Body of pancreas (tissue), 4 donors: ENCODE measurements around the gene APC2. TPM values are rescaled to one million over a fixed set of nuclear protein-coding genes. Genes with fewer than 3 reads are reported as not detected.

Experiments
- ATAC-seq: fragments of 150-250 bp; one replicate; pipeline ENCODE4 v1.9.1; 2016
- DNase-seq, 4 donors: peaks; one replicate each; pipeline ENCODE4 v3.0.0-alpha.2; 2019
- H3K27ac ChIP-seq, 4 donors: fragments of 200-600 bp; sonication (generic); 1 replicate in 3 of 4; 2 replicates in 1 of 4; pipeline versions ENCODE4 v1.5.1 to v1.6.1; 2016 to 2019; ENCODE audit warnings: mild to moderate bottlenecking in 1 of 4, mixed read lengths in 1 of 4, moderate library complexity in 1 of 4
- H3K27me3 ChIP-seq, 2 donors: fragments of 200-600 bp; sonication (generic); one replicate each; pipeline ENCODE4 v1.6.0; 2016; ENCODE audit warnings: mild to moderate bottlenecking in 1 of 2
- H3K36me3 ChIP-seq, 2 donors: fragments of 200-600 bp; sonication (generic); replicated peaks in 1 of 2; 2 replicates each; pipeline ENCODE4 v1.5.1; 2016; ENCODE audit warnings: low read depth in 2 of 2; ENCODE audit not compliant: insufficient read depth in 1 of 2
- H3K4me1 ChIP-seq: fragments of 200-600 bp; sonication (generic); one replicate; pipeline ENCODE4 v1.6.0; 2016
- H3K4me3 ChIP-seq, 2 donors: fragments of 200-600 bp; sonication (generic); 1 replicate in 1 of 2; 2 replicates in 1 of 2; pipeline ENCODE4 v1.5.1; 2016 to 2019
- H3K9me3 ChIP-seq, 3 donors: fragments of 200-600 bp; sonication (generic); 1 replicate in 2 of 3; 2 replicates in 1 of 3; pipeline ENCODE4 v1.5.1; 2016
- POLR2A ChIP-seq, 3 donors: fragments of 450-650 bp; IDR thresholded peaks; one replicate each; pipeline ENCODE4 v1.6.1; 2016; ENCODE audit warnings: antibody characterized with exemption in 3 of 3, mild to moderate bottlenecking in 2 of 3
- WGBS, 2 donors: methylation state at CpG; one replicate each; pipeline ENCODE4 v1.1.5; 2017; 5-methylcytosine and 5-hydroxymethylcytosine counted together
- intact Hi-C: fragments of 100-400 bp; cut with DNase I; formaldehyde crosslinking; loops from one replicate; pipeline ENCODE4 v1.15.1; 2023
- total RNA-seq, 2 donors: library from RNA; depleted of rRNA; stranded (reverse); fragments of >200 nt; gene quantifications; one replicate each; pipeline ENCODE4 v1.1.0, GENCODE V29; 2016
- TF ChIP-seq, protein P1 (sequence below), 7 experiments: fragments of 450-650 bp in 4 of 7; fragments of 200-600 bp in 3 of 7; sonication (generic) in 3 of 7; IDR thresholded peaks; one replicate each; pipeline ENCODE4 v1.5.1; 2016 to 2019; ENCODE audit warnings: antibody characterized with exemption in 7 of 7

APC2 gene
- total RNA-seq, 2 donors from 2014 or later: 0.26 TPM; not detected in 1

DNA sequence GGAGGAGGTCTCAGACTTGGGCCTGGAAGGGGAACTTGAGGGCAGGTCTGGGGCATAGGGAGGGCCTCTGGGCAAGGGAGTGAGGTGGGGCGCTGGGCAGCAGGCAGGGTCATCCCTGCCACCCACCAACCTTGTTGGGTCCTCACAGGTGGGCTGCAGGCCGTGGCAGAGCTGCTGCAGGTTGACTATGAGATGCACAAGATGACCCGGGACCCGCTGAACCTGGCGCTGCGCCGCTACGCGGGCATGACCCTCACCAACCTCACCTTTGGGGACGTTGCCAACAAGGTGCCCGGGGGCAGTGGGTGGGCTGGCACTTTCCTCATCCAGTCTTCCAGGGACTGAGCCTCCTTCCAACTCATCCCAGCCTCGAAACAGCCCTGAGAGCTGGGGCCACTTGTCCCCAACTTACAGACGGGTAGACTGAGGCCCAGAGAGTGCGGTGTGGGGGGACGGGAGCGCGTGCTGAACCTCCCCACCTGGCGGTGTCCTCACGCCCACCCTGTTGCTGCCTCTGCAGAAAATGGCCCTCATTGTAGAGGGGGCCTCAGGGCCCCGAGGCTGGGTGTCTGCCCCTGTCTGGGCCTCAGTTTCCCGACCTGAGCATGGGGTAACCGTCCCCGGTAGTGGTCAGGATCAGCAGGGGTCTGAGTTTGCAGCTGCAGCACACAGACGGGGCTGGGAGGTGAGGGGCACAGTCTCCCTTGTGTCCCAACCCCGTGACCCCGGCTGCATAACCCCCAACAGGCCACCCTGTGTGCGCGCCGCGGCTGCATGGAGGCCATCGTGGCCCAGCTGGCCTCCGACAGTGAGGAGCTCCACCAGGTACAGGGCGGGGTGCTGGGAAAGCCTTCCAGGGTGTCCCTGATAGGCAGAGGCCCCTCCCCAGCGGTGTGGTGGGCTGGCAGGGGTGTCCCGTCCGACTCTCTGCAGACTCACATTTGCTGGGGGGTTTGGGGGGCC lies 10.4 kb downstream of the APC2 start:
- no peaks in the 10 kb centered on the region for H3K36me3 ChIP-seq
- 88 to 89% methylated on average over 9 to 27 of the region's 36 CpGs for WGBS, 2 donors
- DNase-seq: no peak
- peaks cover 0 to 26% of the 10 kb centered on the region in 2 donors for H3K27me3 ChIP-seq
- ATAC-seq: no peak
- H3K4me3 ChIP-seq: no peak overlapping the region
- no peak overlapping the region for H3K27ac ChIP-seq
- intact Hi-C loops: no loop called here
- no peaks in the 10 kb centered on the region for H3K9me3 ChIP-seq
- H3K4me1 ChIP-seq: peaks cover 24% of the 10 kb centered on the region
- TF ChIP-seq, protein P1, sequence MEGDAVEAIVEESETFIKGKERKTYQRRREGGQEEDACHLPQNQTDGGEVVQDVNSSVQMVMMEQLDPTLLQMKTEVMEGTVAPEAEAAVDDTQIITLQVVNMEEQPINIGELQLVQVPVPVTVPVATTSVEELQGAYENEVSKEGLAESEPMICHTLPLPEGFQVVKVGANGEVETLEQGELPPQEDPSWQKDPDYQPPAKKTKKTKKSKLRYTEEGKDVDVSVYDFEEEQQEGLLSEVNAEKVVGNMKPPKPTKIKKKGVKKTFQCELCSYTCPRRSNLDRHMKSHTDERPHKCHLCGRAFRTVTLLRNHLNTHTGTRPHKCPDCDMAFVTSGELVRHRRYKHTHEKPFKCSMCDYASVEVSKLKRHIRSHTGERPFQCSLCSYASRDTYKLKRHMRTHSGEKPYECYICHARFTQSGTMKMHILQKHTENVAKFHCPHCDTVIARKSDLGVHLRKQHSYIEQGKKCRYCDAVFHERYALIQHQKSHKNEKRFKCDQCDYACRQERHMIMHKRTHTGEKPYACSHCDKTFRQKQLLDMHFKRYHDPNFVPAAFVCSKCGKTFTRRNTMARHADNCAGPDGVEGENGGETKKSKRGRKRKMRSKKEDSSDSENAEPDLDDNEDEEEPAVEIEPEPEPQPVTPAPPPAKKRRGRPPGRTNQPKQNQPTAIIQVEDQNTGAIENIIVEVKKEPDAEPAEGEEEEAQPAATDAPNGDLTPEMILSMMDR (IDR thresholded peaks at IDR 0.05): no peak
- TF ChIP-seq POLR2A (IDR thresholded peaks at IDR 0.05): no peak

DNA sequence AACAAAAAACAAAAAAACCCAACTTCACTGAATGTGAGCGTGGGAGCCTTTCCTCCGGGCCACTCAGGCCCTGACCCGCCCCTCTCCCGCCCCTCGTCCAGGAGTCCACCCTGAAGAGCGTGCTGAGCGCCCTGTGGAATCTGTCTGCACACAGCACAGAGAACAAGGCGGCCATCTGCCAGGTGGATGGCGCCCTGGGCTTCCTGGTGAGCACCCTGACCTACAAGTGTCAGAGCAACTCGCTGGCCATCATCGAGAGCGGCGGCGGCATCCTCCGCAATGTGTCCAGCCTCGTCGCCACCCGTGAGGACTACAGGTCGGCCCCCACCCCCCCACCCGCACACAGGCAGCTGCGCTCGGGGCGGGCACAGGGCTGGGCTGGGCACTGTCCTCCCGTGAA lies 11.9 kb downstream of the APC2 start:
- no peaks in the 10 kb centered on the region for H3K36me3 ChIP-seq
- DNase-seq: no peak
- no peak for TF ChIP-seq POLR2A (IDR thresholded peaks at IDR 0.05)
- TF ChIP-seq, protein P1 (IDR thresholded peaks at IDR 0.05): no peak
- H3K4me3 ChIP-seq: no peak overlapping the region
- H3K9me3 ChIP-seq: no peaks in the 10 kb centered on the region
- no peak for ATAC-seq
- H3K27me3 ChIP-seq: peaks cover 0 to 18% of the 10 kb centered on the region in 2 donors
- H3K27ac ChIP-seq: no peak overlapping the region
- WGBS, 2 donors: 93 to 94% methylated on average over 11 to 18 of the region's 24 CpGs
- intact Hi-C loops: no loop called here
- H3K4me1 ChIP-seq: peaks cover 22% of the 10 kb centered on the region

DNA sequence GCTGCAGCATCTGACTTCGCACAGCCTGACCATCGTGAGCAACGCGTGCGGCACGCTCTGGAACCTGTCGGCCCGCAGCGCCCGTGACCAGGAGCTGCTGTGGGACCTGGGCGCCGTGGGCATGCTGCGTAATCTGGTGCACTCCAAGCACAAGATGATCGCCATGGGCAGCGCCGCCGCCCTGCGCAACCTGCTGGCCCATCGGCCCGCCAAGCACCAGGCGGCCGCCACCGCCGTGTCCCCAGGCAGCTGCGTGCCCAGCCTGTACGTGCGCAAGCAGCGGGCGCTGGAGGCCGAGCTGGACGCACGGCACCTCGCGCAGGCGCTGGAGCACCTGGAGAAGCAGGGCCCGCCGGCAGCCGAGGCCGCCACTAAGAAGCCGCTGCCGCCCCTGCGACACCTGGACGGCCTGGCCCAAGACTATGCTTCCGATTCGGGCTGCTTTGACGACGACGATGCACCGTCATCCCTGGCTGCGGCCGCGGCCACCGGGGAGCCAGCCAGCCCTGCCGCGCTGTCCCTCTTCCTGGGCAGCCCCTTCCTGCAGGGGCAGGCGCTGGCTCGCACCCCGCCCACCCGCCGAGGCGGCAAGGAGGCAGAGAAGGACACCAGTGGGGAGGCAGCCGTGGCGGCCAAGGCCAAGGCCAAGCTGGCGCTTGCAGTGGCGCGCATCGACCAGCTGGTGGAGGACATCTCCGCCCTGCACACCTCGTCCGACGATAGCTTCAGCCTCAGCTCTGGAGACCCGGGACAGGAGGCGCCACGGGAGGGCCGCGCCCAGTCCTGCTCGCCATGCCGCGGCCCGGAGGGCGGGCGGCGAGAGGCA lies 15.5 kb downstream of the APC2 start:
- Histone ChIP-seq H3K9me3 (no peaks in the 10 kb centered on the region), H3K36me3 (no peaks in the 10 kb centered on the region), H3K27ac (no peak overlapping the region), H3K4me3 (no peak overlapping the region), H3K4me1 (peaks cover 49% of the 10 kb centered on the region), H3K27me3 (peaks cover 0 to 30% of the 10 kb centered on the region in 2 donors)
- peak; percentile 33 for ATAC-seq
- DNase-seq: peak in 2 of 4 donors; percentile 35 to 54
- TF ChIP-seq, protein P1 (IDR thresholded peaks at IDR 0.05): peak; percentile 11 to 40 (median 24)
- TF ChIP-seq POLR2A (IDR thresholded peaks at IDR 0.05): no peak
- WGBS, 2 donors: 30 to 80% methylated on average over 1 to 63 of the region's 83 CpGs
- intact Hi-C loops: no loop called here

DNA sequence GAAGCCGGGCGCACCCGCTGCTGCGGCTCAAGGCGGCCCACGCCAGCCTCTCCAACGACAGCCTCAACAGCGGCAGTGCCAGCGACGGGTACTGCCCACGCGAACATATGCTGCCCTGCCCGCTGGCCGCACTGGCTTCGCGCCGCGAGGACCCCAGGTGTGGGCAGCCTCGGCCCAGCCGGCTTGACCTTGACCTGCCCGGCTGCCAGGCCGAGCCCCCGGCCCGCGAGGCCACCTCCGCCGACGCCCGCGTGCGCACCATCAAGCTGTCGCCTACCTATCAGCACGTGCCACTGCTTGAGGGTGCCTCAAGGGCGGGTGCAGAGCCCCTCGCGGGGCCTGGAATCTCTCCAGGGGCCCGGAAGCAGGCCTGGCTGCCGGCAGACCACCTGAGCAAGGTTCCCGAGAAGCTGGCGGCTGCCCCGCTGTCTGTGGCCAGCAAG lies 16.1 kb downstream of the APC2 start:
- TF ChIP-seq POLR2A (IDR thresholded peaks at IDR 0.05): no peak
- TF ChIP-seq, protein P1 (IDR thresholded peaks at IDR 0.05): no peak
- Histone ChIP-seq H3K36me3 (no peaks in the 10 kb centered on the region), H3K9me3 (no peaks in the 10 kb centered on the region), H3K27ac (no peak overlapping the region), H3K4me1 (peaks cover 55% of the 10 kb centered on the region), H3K4me3 (no peak overlapping the region), H3K27me3 (peaks cover 0 to 36% of the 10 kb centered on the region in 2 donors)
- intact Hi-C loops: no loop called here
- DNase-seq (no peak), ATAC-seq (no peak)
- WGBS, 2 donors: 30% methylated on average over 29 of the region's 41 CpGs; no CpG with 5 or more reads in 1 of the 2 donors
